IPS-18a (cell line): Measurements from ENCODE around the gene KCNH2.

Experiments
- H3K27ac ChIP-seq: one replicate; pipeline ENCODE4 v1.5.1; 2013; ENCODE audit warnings: low read length
- H3K27me3 ChIP-seq: one replicate; pipeline ENCODE4 v1.6.1; 2013; ENCODE audit warnings: mild to moderate bottlenecking, low read length; ENCODE audit not compliant: control insufficient read depth, insufficient read depth
- H3K36me3 ChIP-seq: one replicate; pipeline ENCODE4 v1.6.1; 2013; ENCODE audit warnings: low read depth, low read length; ENCODE audit not compliant: control insufficient read depth
- H3K4me1 ChIP-seq: one replicate; pipeline ENCODE4 v1.6.1; 2013; ENCODE audit warnings: low read depth, low read length; ENCODE audit not compliant: control insufficient read depth
- H3K4me3 ChIP-seq: one replicate; pipeline ENCODE4 v1.5.1; 2013; ENCODE audit warnings: low read length
- H3K9ac ChIP-seq: one replicate; pipeline ENCODE4 v1.6.1; 2013; ENCODE audit warnings: mild to moderate bottlenecking, low read length, moderate library complexity
- H3K9me3 ChIP-seq: one replicate; pipeline ENCODE4 v1.6.1; 2013; ENCODE audit warnings: low read depth, low read length; ENCODE audit not compliant: control insufficient read depth

The KCNH2 gene

GRCh38 chr7:150954201-150954985, 23.7 kb downstream of the KCNH2 start:
- no peaks in the 10 kb centered on the region for H3K9me3 ChIP-seq
- H3K4me3 ChIP-seq = no peak overlapping the region
- no peak overlapping the region for H3K9ac ChIP-seq
- H3K4me1 ChIP-seq = peaks cover 9% of the 10 kb centered on the region
- H3K36me3 ChIP-seq = no peaks in the 10 kb centered on the region
- H3K27me3 ChIP-seq = no peaks in the 10 kb centered on the region
- H3K27ac ChIP-seq = no peak overlapping the region

- Histone ChIP-seq H3K4me1 (peaks cover 18% of the 10 kb centered on the region), H3K4me3 (no peak overlapping the region), H3K9me3 (no peaks in the 10 kb centered on the region), H3K36me3 (no peaks in the 10 kb centered on the region), H3K27me3 (peaks cover 7% of the 10 kb centered on the region), H3K27ac (no peak overlapping the region), H3K9ac (no peak overlapping the region)
These were observed 24.8 kb downstream of the KCNH2 start for GRCh38 chr7:150953061-150953997.

GRCh38 chr7:150952331-150953050, 25.6 kb downstream of the KCNH2 start:
- no peaks in the 10 kb centered on the region for H3K36me3 ChIP-seq
- H3K4me3 ChIP-seq = no peak overlapping the region
- peaks cover 24% of the 10 kb centered on the region for H3K4me1 ChIP-seq
- no peak overlapping the region for H3K9ac ChIP-seq
- H3K27me3 ChIP-seq = peaks cover 7% of the 10 kb centered on the region
- H3K27ac ChIP-seq = no peak overlapping the region
- no peaks in the 10 kb centered on the region for H3K9me3 ChIP-seq

GRCh38 chr7:150951521-150951920, 26.6 kb downstream of the KCNH2 start:
- Histone ChIP-seq H3K4me1 (peaks cover 24% of the 10 kb centered on the region), H3K9me3 (no peaks in the 10 kb centered on the region), H3K27ac (no peak overlapping the region), H3K4me3 (no peak overlapping the region), H3K36me3 (no peaks in the 10 kb centered on the region), H3K9ac (no peak overlapping the region), H3K27me3 (peaks cover 7% of the 10 kb centered on the region)

- Histone ChIP-seq H3K27me3 (peaks cover 7% of the 10 kb centered on the region), H3K4me3 (no peak overlapping the region), H3K4me1 (peaks cover 23% of the 10 kb centered on the region), H3K36me3 (no peaks in the 10 kb centered on the region), H3K9ac (no peak overlapping the region), H3K27ac (no peak overlapping the region), H3K9me3 (no peaks in the 10 kb centered on the region)
These were observed 27.0 kb downstream of the KCNH2 start for GRCh38 chr7:150951181-150951520.

DNA sequence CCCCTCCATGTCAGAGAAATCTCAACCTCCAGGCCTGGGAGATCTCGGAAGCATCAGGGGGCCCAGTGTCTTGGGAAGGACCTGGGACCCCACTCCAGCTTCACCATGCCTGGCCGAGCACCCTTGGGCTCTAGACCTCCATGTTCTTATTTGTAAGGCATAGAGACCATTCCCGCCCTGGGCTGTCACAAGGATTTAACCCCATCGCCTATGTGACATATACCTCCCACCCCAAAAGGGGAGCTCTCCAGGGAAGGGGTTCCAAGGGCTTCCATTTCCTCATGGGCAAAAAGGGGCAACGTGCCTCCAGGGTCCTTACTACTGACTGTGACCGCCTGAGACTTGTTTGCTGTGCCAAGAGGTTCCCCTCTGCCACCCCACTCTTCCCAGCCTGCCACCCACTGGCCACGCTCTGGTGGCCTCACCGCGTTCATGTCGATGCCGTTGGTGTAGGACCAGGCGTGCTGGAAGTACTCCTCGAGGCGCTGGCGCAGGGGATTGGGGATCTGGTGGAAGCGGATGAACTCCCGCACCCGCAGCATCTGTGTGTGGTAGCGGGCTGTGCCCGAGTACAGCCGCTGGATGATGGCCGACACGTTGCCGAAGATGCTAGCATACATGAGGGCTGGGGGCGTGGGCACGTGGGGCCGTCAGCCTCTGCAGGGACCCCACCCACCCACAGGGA, 27.5 kb downstream of the KCNH2 start:
- H3K9ac ChIP-seq = no peak overlapping the region
- H3K27ac ChIP-seq = no peak overlapping the region
- peaks cover 20% of the 10 kb centered on the region for H3K4me1 ChIP-seq
- no peaks in the 10 kb centered on the region for H3K36me3 ChIP-seq
- no peak overlapping the region for H3K4me3 ChIP-seq
- H3K27me3 ChIP-seq = peaks cover 7% of the 10 kb centered on the region
- H3K9me3 ChIP-seq = no peaks in the 10 kb centered on the region

GRCh38 chr7:150949971-150950491, 28.1 kb downstream of the KCNH2 start:
- Histone ChIP-seq H3K27ac (no peak overlapping the region), H3K36me3 (no peaks in the 10 kb centered on the region), H3K4me1 (peaks cover 20% of the 10 kb centered on the region), H3K4me3 (no peak overlapping the region), H3K9me3 (no peaks in the 10 kb centered on the region), H3K9ac (no peak overlapping the region), H3K27me3 (peaks cover 7% of the 10 kb centered on the region)

DNA sequence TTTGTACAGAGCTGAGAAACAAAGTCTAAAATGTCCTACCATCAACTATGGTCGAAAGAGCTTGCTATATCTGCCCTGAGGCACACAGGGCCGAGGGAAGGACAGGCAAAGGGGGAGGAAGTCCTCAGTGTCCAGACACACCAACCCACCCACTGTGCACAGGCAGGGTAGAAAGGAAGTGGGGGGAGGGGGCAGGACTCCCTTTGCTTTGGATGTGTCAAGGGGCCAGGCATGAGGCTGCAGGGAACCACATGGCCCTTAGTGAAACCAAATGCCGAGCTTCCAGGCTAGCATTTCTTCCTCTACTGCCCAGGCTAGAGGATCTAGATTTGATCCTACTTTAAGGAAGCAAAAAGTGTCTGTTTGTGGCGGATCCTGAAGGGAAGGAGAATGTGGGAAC, 28.6 kb downstream of the KCNH2 start:
- Histone ChIP-seq H3K9me3 (no peaks in the 10 kb centered on the region), H3K4me3 (no peak overlapping the region), H3K4me1 (peaks cover 20% of the 10 kb centered on the region), H3K27ac (no peak overlapping the region), H3K27me3 (peaks cover 7% of the 10 kb centered on the region), H3K9ac (no peak overlapping the region), H3K36me3 (no peaks in the 10 kb centered on the region)

DNA sequence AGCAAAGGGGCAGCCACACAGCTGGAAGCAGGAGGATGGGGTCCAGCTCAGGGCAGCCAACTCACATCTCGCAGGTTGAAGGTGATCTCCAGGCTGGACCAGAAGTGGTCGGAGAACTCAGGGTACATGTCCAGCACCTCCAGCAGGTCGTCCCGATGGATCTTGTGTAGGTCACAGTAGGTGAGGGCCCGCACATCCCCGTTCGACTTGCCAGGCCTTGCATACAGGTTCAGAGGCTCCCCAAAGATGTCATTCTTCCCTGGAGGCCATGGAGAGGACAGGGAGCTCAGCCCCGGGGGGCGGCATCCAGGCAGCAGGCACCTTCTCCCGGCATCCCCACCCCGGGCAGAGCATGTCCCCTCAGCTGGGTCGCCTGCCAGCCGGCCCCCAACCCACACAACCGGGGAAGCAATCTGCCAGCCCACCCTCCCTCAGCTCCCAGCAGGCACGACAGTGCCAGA, 29.3 kb downstream of the KCNH2 start:
- Histone ChIP-seq H3K27me3 (peaks cover 7% of the 10 kb centered on the region), H3K9me3 (no peaks in the 10 kb centered on the region), H3K4me1 (peaks cover 20% of the 10 kb centered on the region), H3K27ac (no peak overlapping the region), H3K36me3 (no peaks in the 10 kb centered on the region), H3K4me3 (no peak overlapping the region), H3K9ac (no peak overlapping the region)

DNA sequence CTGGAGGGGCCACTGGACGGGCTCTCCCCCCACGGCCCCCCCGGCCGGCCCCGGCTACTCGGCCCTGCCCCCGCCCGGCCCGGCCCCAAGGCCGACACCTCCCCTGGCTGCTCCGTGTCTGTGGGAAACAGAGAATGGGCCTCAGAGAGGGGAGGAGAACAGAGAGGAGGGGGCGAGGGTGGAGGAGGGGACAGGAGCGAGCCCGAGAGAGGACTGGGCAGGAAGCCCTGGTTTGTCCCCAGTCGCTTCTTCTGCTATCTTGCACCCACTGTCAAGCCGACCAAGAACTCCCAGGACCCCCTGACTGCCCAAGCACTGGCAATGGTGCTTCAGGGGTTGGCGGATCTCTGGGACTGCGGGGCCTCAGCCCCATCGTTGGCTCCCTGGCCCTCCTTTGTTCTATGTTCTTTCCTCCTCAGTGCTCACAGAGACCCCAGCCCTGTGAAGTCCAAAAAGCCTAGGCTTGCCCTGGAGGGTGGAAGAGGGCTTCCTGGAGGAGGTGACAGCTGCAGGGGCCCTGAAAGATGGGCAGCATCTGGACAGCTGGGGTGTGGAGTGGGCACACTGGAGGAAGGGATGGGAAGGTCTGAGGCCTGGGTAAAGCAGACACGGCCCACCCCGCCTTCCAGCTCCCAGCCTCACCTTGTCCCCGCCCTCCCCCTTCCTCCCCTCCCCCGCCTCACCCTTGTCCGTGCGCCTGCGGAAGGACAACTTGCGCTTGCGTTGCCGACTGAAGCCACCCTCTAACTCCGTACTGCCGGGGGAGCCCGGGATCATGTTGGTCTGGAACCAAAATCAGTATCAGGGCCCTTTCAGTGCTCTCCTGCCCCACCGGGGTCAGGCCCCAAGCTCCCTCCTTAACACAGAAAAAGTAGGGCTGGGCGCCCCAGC, 30.1 kb downstream of the KCNH2 start:
- Histone ChIP-seq H3K36me3 (no peaks in the 10 kb centered on the region), H3K27ac (no peak overlapping the region), H3K4me1 (peaks cover 20% of the 10 kb centered on the region), H3K27me3 (peaks cover 7% of the 10 kb centered on the region), H3K9me3 (no peaks in the 10 kb centered on the region), H3K4me3 (peak overlapping the region; percentile 24), H3K9ac (no peak overlapping the region)
